Activated T-cell treated with anti-CD3 and anti-CD28 coated beads for 24 hours (primary cell): ENCODE results near the gene ABCC1.
"Not testable (repeated sequence)": the region's sequence is repeated elsewhere in the genome, so short reads cannot be mapped to it uniquely, and the experiment has no call there.

ENCODE experiments used
- DNase-seq: peaks from one replicate; pipeline ENCODE4 v3.0.0-alpha.2; 2020; ENCODE audit warnings: low read depth

Gene ABCC1

GRCh38 chr16:15967655-15968315, 18.4 kb downstream of the ABCC1 start:
- no peak for DNase-seq

- DNase-seq: no peak
These were observed 20.8 kb downstream of the ABCC1 start for GRCh38 chr16:15970202-15970601.

GRCh38 chr16:15970743-15971439, 21.5 kb downstream of the ABCC1 start:
- DNase-seq: no peak

DNA sequence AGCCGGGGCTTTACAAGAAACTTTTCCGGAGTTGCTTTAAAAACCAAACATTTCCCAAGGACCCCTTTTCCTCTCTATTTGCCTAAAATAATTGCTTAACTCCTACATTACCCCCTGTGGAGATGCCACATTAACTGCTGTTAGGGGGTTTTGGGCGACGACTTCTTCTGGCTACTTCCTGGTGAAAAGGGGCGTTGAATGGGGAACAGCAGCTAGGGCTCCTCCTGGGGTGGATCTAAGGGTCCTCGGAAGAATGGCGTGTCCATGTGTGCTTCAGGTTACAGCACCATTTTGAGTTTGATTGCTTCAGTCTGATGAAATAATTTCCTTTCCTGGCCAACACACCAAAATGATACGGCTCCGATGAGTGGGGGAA, 22.0 kb downstream of the ABCC1 start:
- no peak for DNase-seq

DNA sequence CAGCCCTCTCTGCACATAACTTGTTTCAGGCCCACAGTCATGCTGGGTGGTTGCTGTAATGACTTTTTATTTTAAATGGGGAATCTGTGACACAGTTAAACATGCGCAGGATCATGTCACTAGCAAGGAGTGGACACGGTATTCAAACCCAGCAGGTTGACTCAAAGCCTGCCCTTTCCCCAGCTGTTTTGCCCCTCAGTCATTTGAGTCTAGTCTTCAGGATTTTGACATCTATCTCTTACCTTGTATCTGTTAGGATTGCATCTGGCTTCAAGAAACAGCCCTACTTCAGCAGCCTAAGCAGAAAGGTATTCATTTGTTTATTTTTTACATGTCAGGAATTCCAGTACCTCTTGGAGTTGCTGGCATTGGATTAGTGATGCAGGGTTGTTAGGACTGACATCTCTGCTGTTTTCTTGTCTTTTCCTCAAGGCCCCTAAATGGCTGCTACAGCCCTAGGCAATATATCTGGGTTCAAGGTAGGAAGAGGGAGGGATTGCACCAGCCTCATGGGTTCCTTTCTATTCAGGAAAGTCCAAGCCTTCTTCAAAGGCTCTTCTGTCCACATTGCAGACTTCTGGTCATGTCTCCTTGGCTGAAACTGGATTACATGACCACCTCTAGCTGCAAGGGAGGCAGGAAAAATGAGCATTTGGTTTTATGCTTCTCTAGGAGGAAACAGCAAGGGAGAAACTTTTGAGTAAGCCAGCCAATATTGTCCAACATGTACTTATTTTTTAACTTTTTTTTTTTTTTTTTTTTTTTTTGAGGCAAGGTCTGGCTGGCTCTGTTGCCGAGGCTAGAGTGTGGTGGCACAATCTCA, 22.8 kb downstream of the ABCC1 start:
- DNase-seq: no peak

DNA sequence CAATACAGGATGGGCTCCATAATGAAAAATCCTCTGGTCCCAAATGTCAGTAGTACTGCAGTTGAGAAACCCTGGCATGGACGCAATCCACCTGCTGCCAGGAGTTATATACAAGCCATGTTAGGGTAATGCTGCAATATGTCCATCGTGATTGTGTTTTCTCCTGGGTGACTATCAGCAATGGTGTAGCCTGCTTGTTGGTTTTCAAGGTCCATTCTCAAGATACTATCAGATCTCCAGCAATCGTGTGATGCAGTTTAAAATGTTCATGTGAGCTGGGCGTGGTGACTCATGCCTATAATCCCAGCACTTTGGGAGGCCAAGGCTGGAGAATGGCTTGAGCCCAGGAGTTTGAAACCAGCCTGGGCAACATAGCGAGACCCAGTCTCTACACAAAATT, 24.0 kb downstream of the ABCC1 start:
- DNase-seq: no peak

DNA sequence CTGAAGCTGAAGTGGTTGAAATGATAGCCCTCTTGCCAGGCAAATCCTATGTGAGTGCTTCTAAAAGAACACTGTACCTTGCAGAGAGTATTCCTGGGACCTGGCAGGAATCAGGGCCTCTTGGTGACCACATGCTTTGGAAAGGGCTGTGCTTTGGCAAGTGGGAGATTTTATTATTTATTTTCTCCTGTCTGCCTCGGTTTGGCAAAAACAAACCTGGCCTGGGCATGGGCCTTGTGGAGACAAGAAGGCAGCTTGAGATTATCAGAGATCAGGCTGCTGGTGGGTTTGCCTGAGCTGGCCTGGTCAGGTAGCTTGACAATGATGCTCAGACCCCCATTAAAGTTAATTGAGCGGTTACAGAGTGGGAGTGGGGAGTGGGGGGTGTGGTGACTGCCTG, 24.6 kb downstream of the ABCC1 start:
- no peak for DNase-seq

DNA sequence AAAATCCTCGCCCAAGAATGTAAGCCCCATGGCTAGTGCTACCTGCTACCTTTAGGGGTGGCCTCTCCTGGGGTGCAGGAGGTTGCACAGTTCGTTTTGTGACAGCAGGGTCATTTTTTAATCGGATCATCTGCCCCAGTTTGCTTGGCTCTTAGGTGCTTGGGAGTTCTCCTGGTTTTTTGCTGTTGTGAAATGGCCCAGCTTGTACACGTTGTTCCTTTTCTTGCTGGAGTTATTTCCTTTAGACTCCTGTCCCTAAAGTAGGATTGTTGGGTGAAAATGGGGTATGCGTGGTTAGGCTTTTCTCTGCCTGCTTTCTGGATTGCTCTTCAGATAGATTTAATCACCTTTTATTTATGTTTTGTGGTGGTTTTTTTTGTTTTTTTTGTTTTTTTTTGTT, 25.8 kb downstream of the ABCC1 start:
- DNase-seq: no peak

- no peak for DNase-seq
These were observed 26.9 kb downstream of the ABCC1 start for GRCh38 chr16:15976225-15976812.

DNA sequence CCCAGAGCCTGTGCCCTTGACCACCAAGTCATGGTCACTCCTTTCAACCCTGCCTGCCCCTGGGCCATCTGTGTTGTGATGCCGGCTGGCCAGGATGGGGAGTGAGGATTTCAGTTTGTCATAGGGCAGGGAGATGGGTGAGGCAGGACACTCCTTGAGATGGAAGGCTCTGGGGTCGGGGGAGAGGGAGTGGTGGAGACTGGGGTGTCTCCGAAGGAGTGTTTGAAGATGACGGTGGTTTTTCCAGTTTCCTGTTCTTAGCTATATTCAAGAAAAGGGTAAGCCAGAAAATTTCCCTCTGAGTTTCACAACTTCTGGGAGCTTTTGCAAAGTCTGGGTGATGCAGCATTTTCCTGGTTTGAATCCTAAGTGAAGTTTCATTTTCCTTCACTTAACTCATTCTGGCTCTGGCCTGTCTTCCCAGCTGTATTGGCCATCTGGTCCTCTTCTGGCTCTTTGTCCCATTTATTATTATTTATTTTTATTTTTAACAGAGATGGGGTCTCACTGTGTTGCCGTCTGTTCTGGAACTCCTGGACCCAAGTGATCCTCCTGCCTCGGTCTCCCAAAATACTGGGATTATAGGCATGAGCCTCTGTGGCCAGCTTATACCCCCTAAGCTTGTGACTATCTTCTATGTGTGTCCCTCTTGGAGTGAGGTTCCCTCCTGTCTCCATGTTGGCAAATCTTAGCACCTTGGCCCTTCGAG, 27.7 kb downstream of the ABCC1 start:
- no peak for DNase-seq

GRCh38 chr16:15979801-15980200, 30.4 kb downstream of the ABCC1 start:
- DNase-seq: no peak

- no peak for DNase-seq
These were observed 30.9 kb downstream of the ABCC1 start for GRCh38 chr16:15980329-15980728.

- DNase-seq: no peak
These were observed 32.0 kb downstream of the ABCC1 start for GRCh38 chr16:15981382-15981781.

DNA sequence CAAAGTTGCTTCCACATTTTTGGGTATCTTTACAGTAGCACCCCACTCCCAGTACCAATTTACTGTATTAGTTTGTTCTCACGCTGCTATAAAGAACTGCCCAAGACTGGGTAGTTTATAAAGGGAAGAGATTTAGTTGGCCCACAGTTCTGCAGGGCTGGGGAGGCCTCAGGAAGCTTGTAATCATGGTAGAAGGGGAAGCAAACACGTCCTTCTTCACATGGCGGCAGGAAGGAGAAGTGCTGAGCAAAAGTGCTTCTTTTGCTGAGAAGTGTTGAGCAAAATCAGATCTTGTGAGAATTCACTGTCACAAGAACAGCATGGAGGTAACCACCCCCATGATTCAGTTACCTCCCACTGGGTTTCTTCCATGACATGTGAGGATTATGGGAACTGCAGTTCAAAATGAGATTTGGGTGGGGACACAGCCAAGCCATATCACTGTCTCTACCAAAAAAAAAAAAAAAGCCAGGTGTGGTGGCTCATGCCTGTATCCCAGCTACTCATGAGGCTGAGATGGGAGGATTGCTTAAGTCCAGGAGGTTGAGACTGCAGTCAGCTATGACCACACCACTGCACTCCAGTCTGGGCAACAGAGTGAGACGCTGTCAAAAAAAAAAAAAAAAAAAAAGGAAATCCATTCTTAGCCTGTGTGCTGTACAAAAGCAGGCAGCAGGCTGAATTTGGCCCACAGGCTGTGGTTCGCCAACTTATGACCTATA, 32.9 kb downstream of the ABCC1 start:
- not testable (repeated sequence) for DNase-seq

DNA sequence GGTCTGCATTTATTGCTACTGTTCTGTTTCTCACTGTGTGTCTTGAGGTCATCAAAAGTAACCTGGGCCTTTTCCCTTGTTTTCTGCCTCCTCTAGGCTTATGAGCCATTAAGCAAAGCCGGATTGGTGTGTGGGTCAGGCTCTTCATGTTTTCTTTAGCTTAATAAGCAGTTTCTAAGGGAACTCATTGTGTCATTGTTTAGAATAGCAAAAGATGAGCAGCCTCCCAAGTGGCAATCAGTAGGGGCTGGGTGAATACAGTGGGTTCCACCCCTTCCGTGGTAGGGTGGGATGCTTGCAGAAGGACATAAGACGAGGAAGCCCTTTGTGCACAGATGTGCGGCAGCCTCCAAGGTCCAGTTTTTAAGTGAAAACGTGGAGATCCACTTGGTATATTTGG, 34.5 kb downstream of the ABCC1 start:
- DNase-seq: no peak

- DNase-seq: no peak
These were observed 35.7 kb downstream of the ABCC1 start for GRCh38 chr16:15985144-15985543.

- DNase-seq: no peak
These were observed 36.8 kb downstream of the ABCC1 start for GRCh38 chr16:15986261-15986660.

DNA sequence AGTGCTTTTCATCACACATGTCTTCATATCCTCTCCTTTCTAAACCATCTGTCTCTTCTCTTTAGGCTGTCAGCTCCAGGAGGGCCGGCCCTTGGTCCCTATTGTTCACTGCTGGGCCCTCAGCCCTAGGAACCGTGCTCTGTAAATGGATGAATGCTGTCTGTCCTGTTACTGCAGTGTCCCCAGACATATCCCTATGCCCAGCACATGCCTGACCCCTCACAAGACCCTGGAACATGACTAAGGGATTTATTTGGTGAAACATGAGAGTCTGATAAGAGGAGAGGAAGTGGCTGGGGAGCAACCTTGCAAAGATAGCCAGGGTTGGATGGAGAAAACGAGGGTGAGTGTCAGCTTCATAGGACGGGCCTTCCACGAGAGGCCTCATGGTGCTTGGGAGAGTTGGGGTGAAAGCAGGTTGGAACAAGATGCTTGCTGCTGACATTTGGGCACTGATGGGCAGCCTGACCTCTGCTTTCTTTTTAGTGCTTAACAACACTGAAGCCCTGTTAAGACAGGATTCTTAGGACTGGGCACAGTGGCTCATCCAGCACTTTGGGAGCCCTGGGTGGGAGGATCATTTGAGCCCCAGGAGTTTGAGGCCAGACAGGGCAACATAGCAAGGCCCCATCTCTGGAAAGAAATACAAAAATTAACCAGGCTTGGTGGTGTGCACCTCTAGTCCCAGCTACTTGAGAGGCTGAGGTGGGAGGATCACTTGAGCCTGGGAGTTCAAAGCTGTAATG, 39.0 kb downstream of the ABCC1 start:
- DNase-seq: no peak

DNA sequence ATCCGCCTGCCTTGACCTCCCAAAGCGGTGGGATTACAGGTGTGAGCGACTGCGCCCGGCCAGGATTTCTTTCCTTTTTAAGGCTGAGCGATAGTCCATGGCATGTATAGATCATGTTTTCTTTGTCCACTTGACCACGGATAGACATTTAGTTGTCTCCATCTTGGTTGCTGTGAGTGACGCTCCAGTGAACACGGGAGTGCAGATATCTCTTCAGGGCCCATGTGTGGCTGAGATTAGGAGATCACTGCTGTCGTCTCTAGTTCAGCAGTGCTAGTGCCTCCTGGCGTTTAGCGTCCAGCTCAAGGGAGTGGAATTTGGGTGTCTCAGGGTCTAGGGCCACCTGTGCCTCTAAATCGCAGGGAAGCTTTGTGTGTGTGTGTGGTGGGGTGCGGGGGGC, 41.5 kb downstream of the ABCC1 start:
- DNase-seq: no peak

GRCh38 chr16:15993128-15993527, 43.7 kb downstream of the ABCC1 start:
- no peak for DNase-seq

- DNase-seq: no peak
These were observed 44.1 kb downstream of the ABCC1 start for GRCh38 chr16:15993541-15993940.
